Measurements from ENCODE around the gene ATP8A2.
"Not testable (repeated sequence)": the region's sequence is repeated elsewhere in the genome, so short reads cannot be mapped to it uniquely, and the experiment has no call there.

ATP8A2 gene

GRCh38 chr13:26060357-26060756 lies 688.6 kb downstream of the ATP8A2 start:
- FAIRE-seq (no peak), DNase-seq (ENCODE audit: low spot score) (no peak)

- DNase-seq (ENCODE audit: low spot score) (no peak), FAIRE-seq (no peak)
These were observed 689.5 kb downstream of the ATP8A2 start for GRCh38 chr13:26061256-26061655.

GRCh38 chr13:26061947-26062346 lies 690.2 kb downstream of the ATP8A2 start:
- DNase-seq (ENCODE audit: low spot score) = peak; percentile 33
- no peak for FAIRE-seq

GRCh38 chr13:26062853-26063444 lies 691.2 kb downstream of the ATP8A2 start:
- FAIRE-seq (no peak), DNase-seq (ENCODE audit: low spot score) (peak; percentile 30)

GRCh38 chr13:26066492-26066891 lies 694.7 kb downstream of the ATP8A2 start:
- not testable (repeated sequence) for DNase-seq (ENCODE audit: low spot score); FAIRE-seq

GRCh38 chr13:26067601-26068000 lies 695.8 kb downstream of the ATP8A2 start:
- DNase-seq (ENCODE audit: low spot score) (no peak), FAIRE-seq (no peak)

- FAIRE-seq; DNase-seq (ENCODE audit: low spot score): not testable (repeated sequence)
These were observed 696.6 kb downstream of the ATP8A2 start for GRCh38 chr13:26068372-26068771.

- not testable (repeated sequence) for FAIRE-seq
These were observed 697.9 kb downstream of the ATP8A2 start for GRCh38 chr13:26069642-26070041.

GRCh38 chr13:26071691-26072090 lies 699.9 kb downstream of the ATP8A2 start:
- DNase-seq (ENCODE audit: low spot score) (no peak), FAIRE-seq (no peak)

More at GRCh38 chr13:26069642-26070041, 697.9 kb downstream of the ATP8A2 start:
- DNase-seq (ENCODE audit: low spot score) = not testable (repeated sequence)

- FAIRE-seq; DNase-seq (ENCODE audit: low spot score): not testable (repeated sequence)
These were observed 700.6 kb downstream of the ATP8A2 start for GRCh38 chr13:26072335-26072734.

- FAIRE-seq = peak; percentile 80
- DNase-seq (ENCODE audit: low spot score) = peak; percentile 36
These were observed 702.9 kb downstream of the ATP8A2 start for GRCh38 chr13:26074706-26075105.
